TTC549 (cell line): ENCODE results near the gene ADAMTS15.

ENCODE experiments used
- FAIRE-seq: peaks from 2 replicates; lab custom pipeline; 2012; peaks lifted over from hg19 to GRCh38; lab: Jason Lieb, UNC

Gene ADAMTS15

DNA sequence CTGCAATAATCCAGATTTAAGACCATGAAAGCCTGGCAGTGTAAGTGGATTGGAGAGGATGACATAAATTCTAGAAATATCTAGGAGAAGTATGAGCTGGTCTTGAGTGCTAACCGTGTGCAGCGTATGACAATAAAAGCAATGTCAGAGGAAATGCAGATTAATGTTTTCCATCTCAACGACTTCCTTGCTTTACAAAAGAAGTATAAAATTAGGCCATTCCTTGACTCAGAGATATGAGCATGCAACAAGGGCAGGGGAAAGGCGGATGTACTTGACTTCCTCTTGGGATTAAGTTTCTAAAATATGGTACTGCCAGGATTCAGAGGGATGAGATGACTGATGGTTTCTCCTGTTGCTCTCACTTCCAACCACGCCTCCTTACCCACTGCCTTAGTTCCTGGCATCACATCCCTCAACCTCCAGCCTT is 32.3 kb downstream of the ADAMTS15 start:
- no peak for FAIRE-seq

DNA sequence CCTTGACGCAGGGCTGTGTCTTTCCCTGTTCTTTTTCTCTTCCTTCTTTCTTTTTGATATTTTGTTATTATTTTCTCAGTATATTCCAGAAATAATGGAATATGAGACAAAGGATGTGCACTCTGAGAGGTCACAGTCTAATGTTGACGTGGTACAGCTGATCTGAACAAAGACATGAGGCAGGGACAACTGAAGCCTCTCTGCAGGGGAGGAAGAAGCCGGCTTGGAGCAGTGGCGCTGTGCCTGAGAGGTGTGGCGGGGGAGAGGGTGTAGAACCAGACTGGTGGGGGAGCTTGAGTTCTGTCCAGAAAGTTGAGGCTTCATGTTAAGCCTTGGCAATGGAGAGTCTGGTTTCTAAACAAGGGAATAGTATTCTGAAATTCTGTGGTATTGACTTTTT is 34.7 kb downstream of the ADAMTS15 start:
- no peak for FAIRE-seq

DNA sequence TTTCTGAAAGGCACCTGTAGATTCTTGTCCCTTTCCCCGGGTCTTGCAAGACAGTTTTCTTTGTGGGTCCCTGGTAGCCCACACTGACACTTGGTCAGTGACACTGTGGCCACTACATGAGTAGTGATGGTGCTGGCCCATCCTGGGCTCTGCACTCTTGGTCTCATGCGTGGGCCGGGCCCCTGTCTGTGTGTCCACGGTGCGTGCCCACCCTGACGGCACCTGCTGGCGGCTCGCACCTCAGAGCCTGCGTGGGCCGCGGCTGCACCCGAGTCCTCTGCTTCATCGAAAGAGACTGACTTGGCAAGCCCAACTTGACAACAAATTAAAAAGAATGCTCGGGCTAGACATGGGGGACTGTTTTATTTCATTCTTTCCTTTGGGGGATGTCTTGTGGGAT is 37.5 kb downstream of the ADAMTS15 start:
- no peak for FAIRE-seq

DNA sequence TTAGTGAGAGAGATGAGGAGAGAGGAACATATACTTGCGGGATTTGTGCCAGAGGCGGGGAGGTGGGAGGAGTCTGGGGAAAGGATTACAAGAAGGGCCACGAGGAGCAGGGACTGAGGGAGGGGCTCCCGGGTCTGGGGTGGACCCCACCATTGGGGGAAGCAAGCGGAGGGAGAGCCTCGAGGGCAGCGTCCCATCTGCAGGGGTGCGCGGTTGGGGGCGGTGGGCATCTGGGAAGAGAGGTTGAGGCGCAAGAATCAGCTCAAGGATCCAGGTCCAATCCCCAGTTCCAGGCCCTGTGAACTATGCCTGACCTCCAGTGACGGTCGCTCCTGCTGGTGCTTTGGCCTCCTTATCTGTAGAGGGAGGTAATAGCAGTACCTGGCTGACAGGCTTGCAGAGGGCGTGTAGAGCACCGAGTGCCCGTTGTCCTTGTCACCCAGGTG is 38.0 kb downstream of the ADAMTS15 start:
- no peak for FAIRE-seq

DNA sequence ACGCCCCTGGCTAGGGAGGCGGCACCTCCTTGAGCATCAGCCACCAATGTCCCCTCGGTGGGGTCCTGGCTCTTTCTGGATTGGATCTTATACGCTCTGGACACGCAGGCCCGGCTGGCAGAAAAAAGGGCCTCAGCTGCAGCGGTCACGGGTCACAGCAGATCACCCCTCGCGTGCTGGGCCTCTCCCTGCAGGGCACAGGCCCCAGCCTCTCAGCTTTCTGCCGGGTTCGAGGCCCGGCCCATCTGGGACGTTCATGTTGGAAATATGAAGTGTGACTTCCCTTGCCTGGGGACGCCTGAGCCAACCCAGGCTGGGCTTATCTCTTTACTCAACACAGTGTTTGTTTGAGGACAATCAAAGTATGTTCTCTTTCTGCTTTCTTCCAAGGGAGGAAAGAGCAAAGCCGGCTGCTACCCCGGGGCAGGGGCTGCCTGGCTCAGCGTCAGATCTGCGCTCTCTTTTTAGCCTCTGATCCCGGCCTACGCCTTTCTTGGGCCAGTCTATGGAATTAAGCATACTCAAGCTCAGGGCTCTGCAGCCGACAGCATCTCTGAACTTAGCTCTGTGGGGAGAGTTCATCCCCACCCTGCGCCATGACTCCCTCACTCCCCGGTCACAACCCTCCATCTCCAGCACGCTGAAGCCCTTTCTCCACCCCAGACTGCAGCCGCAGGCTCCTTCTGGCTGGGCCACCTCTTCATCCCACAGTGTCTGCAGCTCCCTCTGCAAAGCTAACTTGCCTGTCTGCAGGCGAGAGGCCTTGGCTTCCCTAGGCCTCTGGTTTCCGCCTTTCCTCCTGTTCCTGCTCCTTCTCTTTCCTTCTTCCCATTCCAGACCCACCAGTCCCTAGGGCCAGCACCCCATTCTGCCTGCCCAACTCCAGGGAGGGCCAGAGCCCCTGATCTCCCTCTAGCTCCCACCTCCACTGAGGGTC is 38.8 kb downstream of the ADAMTS15 start:
- FAIRE-seq: no peak

DNA sequence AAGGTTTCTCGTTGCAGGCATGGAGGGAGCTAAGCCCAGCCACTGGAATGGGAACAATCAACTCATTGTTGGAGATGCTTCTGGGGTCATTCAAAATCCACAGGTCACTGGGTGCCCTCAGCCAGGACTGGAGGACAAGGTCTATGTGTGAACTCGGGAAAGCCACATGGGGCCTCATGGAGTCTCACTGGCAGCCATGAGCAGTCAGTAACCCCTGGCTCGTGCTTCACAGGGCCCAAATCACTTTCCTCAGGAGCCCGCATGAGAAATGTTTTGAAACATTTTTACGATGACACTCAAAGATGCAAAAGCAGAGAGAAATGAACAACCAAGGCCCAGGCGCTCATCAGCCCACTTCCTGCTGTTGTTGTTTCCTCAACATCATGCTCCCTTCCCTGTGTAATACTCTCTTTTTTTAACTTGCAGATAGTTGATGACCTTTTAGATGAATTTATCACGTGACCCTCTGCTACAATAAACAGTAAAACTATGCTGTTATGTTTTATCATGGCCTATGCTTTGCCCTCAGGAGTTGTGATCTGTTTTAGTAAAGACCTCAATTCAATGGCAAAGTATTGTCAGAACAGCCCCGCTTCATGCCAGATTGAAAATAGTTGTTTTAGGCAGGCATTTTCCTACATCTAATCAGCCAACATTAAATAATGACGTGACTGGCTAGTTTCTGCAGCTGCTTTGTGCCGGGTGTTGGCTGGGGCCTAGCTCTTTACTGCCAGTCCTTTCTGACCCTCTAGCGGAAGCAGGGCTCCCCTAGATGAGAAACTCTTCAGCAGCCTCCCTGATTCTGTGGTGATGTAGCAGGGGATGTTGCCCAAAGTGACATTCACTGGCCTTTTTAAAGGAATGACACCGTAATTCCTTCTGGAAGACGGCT is 39.7 kb downstream of the ADAMTS15 start:
- FAIRE-seq: no peak

DNA sequence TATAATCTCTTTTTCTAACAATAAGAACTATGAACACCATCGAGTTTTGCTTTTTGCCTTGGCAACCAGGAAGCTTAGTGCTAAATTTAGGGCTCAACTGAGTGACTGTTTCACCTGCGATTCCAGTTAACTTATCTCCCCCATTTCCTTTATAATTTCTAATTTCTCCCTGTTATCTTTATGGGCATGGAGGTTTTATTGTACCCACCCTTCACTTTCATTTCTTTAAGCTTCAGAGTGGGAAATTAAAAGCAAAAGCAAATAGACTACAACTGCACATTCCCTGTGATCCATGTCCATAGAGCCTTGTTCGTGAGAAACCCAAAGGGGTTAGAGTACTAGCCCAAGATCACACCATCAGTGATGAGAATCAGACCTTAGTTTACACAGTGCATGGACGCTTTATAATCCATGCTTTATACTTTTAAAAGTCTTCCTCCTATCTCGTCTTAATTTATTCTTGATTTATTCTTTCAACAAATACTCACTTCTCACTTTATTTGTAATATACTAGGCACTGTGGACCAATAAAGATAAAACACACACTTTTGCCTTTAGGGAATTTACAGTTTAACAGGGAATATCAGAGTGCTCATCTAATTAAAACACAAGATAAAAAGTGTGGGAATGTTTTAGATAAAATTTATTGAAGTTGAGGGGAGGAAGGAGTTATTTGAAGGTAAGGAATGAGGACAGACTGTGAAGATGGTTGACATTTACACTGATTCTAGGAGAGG is 40.6 kb downstream of the ADAMTS15 start:
- FAIRE-seq: no peak

DNA sequence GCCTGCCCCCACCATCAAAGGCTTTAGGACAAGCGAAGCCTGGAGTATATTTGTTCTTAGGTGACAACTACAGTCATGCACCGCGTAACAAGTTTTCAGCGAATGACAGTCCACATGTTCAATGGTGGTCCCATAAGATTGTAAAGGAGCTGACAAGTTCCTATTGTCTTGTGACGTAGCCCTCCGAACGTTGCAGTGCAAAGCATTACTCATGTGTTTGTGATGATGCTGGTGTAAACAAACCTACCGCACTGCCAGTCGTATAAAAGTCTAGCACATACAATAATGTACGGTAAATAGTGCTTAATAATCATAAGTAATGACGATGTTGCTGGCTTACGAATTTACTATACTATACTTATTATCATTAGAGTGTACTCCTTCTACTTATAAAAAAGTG is 41.3 kb downstream of the ADAMTS15 start:
- FAIRE-seq: no peak

DNA sequence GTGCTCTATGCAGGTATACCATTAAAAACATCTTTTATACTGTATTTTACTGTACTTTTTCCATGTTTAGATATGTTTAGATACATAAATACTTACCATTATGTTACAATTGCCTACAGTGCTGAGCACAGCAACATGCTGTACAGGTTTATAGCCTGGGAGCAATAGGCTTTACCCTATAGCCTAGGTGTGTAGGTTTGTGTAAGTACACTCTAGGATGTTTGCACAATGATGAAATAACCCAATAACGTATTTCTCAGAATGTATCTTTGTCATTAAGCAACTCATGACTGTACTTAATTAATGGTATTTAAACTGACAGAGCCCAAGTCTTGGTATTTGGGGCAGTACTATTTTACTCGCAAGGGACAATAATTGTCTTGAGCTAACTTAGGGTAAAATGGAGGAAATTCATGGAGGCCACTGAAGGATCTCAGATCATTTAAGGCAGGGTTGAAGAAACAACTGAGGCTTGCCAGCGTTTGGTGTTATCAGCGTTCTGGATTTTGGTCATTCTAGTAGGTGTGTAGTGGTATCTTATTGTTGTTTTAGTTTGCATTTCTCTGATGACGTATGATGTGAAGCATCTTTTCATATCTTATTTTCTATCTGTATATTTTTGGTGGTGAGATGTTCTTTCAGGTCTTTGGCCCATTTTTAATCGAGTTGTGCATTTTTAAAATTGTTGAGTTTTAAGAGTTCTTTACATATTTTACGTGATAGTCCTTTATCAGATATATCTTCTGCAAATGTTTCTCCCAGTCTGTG is 42.4 kb downstream of the ADAMTS15 start:
- no peak for FAIRE-seq

DNA sequence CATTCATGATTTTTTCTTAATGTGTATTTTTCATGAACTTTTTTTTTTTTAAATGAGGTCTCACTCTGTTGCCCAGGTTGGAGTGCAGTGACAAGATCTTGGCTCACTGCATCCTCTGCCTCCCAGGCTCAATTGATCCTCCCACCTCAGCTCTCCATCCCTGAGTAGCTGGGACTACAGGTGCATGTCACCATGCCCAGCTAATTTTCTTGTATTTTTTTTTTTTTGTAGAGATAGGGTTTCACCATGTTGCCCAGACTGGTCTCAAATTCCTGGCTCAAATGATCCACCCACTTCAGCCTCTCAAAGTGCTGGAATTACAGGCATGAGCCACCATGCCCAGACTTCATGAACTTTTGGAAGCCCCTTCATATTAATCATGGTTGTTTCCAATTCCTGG is 49.7 kb downstream of the ADAMTS15 start:
- no peak for FAIRE-seq

DNA sequence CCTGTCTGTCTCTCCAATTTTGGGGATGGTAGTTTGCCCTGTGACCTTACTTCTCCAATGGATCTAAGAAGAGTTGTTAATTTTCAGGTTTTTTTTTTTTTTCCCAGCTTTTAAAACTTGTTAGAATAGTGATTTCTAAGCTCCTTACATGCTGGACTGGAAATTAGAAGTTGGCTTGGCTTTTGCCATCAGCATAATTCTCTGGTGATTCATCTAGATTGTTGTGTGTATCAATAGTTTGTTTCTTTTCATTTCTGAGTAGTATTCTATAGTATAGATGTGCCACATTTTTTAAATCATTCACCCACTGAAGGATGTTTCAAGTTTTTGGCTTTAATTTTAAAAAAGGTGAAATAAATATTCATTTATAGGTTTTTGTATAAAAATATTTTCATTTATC is 51.4 kb downstream of the ADAMTS15 start:
- no peak for FAIRE-seq

DNA sequence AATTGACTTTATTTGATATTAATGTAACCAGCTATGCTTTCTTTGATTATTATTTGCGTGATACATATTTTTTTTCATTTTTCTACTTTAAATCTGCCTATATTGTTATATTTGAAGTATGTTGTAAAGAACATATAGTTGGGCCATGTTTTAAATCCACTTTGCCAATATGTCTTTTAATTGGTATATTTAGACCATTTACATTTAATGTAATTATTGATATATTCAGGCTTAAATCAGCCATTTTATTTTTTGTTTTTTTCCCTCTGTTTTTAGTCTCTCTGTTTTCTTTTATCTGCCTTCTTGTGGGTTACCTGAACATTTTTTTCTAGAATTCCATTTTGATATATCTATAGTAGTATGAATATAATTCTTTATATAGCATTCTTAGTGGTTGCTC is 55.9 kb downstream of the ADAMTS15 start:
- FAIRE-seq: no peak

DNA sequence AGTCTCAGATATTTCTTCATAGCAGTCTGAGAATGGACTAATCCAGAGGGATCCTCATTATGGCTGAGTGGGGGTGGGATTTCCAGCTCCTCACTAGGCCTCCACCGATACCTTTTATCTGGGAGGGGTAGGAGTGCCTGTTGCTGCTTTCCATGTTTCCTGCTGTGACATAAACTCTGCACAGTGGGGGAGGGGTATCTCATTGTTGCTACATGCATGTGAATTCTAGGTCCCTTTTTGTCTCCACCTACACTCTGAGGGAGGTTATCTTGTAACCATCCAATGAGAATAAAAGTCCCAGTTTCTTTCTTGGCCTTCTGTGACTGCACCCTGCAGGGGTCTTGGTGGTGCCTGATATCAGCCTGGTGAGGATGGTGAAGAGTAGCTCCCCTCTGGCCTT is 60.5 kb downstream of the ADAMTS15 start:
- FAIRE-seq: no peak

DNA sequence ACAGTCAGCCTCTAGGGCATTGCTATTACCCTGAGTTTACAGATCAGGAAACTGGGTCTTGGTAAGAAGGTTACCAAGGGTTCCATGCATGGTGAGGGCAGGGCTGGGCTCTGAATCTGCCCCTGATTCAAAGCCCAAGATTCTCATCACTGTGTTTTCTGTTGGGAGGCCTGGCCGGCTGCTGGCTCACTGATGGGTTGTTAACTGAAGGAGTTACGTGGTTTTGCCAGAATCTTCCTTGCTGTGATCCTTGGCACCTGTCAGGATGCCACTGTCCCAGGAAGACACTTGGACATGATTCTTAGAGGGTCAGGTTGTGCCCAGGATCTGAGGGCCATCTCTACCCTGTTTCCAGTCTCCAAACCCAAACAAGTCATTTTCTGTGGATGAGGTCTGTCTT is 61.5 kb downstream of the ADAMTS15 start:
- FAIRE-seq: no peak

DNA sequence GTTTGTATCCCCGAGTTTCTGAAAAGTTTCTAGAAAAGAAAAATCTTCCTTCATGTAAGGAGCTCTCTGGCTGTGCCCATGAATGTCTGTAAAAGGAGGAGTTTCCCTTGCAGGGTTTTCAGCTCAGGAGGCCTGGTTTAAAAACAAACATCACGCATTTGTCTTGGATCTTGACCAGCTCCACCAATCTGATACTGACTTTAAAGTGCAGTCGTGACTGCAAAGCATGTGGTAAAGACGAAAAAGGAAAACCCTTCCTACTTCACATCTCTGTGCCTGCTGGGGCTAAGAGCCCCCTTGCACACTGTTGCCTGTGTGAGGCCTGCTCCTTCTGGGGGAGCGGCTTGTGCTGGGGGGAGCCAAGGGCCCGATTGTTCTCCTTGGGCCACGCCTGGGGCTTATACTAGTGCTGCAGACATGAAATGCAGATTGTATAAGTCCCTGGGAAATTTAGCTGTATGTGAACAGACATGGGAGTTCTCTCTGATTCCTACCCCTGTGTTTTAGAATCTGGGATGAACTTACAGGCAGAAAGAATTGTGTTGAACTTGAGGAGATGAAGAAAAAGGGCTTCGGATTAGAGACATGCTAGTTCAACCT is 62.1 kb downstream of the ADAMTS15 start:
- no peak for FAIRE-seq

DNA sequence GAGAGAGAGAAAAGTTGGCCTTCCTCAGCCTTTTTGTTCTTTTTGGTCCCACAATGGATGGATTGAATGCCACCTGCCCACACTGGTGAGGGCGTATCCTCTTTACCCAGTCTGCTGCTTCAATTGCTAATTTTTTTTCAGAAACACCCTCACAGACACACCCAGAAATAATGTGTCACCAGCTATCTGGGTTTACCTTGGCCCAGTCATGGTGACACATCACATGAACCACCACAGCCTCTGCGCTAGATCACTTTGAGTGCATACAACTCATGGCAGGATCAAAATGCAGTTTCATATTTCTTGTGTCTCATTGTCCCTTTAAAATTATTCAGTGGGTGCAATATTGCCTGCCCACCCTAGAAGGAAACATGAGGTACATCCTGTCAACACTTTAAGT is 63.3 kb downstream of the ADAMTS15 start:
- FAIRE-seq: no peak

DNA sequence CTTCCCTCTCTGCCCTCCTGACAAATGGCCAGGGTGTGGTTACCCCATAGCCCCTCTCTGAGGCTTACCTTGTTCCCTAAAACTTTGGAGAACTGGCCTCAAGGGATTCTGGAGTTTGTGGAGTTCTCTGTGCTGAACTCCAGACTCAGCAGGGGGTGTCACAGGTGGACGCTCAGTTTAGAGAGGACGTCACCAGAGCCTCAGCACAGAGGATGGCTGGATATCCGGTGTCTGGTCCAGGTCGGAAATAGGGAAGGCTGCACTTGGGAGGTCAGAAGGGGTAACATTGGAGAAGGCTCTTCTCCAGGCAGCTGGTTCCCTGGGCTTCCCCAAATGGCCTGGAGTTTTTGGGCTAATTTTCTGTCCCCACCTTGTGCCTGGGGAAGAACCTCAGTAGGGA is 64.2 kb downstream of the ADAMTS15 start:
- no peak for FAIRE-seq

DNA sequence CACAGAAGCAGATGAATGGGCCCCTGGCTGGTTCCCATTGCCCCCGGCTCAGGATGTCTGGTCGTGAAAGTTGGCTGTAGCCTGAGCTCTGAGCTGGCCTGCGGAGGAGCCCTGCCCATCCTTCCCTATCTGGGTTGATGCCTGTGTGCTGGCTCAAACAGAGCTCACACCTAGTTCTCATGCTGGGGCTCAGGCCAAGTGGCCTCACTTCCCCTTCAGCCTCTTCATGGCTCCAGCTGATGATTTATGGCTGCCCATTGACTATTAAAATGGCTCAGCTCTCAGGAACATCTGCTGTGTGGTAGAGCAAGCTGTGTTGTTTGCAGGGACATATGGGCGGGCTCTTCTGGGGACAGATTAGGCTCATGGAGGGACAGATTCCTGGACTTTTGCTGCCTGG is 64.7 kb downstream of the ADAMTS15 start:
- no peak for FAIRE-seq

DNA sequence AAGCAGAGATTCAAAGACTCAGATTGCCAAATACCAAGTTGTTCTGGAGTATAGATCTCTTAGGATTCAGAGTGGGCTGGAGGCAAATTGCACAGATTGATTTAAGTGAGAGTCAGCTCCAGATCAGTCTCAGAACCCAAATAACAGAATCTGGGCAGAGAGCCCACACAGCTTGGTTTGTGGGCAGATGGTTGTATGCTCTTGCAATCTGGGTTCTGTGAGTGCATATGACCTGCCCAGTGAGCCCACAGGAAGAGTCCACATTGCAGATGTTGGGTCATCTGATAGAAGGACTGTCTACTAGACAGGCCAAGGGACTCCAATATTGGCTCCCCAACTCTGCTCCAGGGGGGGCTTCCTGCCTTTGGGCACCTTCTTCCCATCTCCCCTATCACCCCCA is 65.9 kb downstream of the ADAMTS15 start:
- no peak for FAIRE-seq

DNA sequence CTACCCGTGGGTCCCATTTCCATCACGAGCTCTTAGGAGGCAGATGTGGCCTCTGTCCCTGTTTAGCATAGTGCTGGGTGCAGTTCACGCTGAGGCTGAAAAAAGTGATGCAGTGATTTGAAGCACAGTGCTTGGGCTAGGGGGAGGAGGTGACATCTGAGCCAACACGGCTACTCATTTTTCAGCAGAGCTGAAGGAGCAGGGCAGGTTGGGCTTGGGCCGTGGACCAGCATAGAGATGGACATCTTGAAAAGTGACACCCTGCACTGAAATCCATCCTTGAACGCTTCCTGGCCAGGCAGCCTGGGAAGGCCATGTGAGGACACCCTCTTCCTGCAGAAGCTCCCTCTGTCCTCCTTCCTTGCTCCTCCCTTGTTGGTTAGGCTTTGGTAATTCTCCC is 66.4 kb downstream of the ADAMTS15 start:
- no peak for FAIRE-seq

DNA sequence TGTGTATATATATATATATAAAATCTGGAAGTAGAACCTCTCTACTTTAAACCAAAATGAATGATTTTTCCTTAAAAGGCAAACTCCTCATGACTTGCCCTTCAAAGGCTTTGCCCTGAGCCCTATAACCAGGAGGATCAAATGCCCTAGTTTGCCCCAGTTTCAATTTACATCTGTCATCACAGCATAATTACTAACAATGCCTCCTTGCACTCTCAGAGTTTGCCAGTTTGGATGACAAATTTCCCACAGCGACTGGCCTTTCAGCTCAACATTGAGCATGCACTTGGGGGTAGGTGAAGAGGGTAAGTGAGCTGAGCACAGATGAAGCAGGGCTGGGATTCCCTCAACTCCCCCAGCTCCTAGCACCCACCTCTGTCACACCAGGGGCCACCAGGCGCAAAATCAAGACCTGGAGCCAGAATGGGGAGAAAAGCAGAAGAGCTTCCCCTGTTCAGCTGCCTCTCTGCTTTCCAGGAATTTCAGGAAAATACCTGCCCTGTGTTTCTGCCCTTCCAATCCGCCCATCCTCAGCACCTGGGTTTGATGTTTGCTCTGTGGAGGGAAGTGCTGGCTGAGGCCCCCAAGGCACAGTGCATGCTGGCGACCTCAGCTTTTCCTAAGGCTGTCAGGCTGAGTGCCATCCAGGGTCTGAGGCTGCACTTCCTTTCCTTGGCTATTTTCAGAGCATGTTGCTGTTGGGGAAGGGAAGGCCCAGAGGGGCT is 67.5 kb downstream of the ADAMTS15 start:
- FAIRE-seq: no peak
